Endodermal cell (in vitro differentiated cells): ENCODE data around the gene ATXN10. TPM values are rescaled to one million over a fixed set of nuclear protein-coding genes. Genes with fewer than 3 reads are reported as not detected.
A peak's percentile ranks its signal among the peaks of the same experiment; 100 is the strongest.

ENCODE experiments used
- DNase-seq: peaks from one replicate; pipeline ENCODE4 v3.0.0-alpha.2; 2017
- H3K27ac ChIP-seq: 2 replicates; pipeline ENCODE4 v1.5.1; 2013; ENCODE audit warnings: mild to moderate bottlenecking, low read depth, low read length, moderate library complexity
- H3K27me3 ChIP-seq: 2 replicates; pipeline ENCODE4 v1.6.1; 2013; ENCODE audit warnings: mild to moderate bottlenecking, low read length, moderate library complexity; ENCODE audit not compliant: insufficient read depth, control insufficient read depth, poor library complexity, severe bottlenecking
- H3K36me3 ChIP-seq: 2 replicates; pipeline ENCODE4 v1.7.0; 2013; ENCODE audit warnings: mild to moderate bottlenecking, low read length, moderate library complexity; ENCODE audit not compliant: control insufficient read depth, insufficient read depth
- H3K4me1 ChIP-seq: one replicate; pipeline ENCODE4 v1.7.0; 2013; ENCODE audit warnings: low read length; ENCODE audit not compliant: control insufficient read depth, insufficient read depth
- H3K4me3 ChIP-seq: 2 replicates; pipeline ENCODE4 v1.5.1; 2013; ENCODE audit warnings: mild to moderate bottlenecking, low read length, moderate library complexity
- H3K9ac ChIP-seq: 2 replicates; pipeline ENCODE4 v1.6.1; 2013; ENCODE audit warnings: mild to moderate bottlenecking, low read length, moderate library complexity; ENCODE audit not compliant: poor library complexity, severe bottlenecking; ENCODE audit errors: extremely low read depth
- H3K9me3 ChIP-seq: 2 replicates; pipeline ENCODE4 v1.6.1; 2013; ENCODE audit warnings: mild to moderate bottlenecking, low read length, moderate library complexity; ENCODE audit not compliant: control insufficient read depth
- H3K27ac Mint-ChIP-seq: 2 replicates; pipeline ENCODE4 v1.8.0; 2020; ENCODE audit warnings: mixed read lengths
- H3K27me3 Mint-ChIP-seq: 2 replicates; pipeline ENCODE4 v1.8.0; 2021; ENCODE audit warnings: mild to moderate bottlenecking, mixed read lengths; ENCODE audit not compliant: insufficient read depth
- H3K36me3 Mint-ChIP-seq: 2 replicates; pipeline ENCODE4 v1.8.0; 2020; ENCODE audit warnings: low read depth, mixed read lengths
- H3K4me1 Mint-ChIP-seq: 2 replicates; pipeline ENCODE4 v1.8.0; 2020; ENCODE audit warnings: mixed read lengths
- H3K4me3 Mint-ChIP-seq: 2 replicates; pipeline ENCODE4 v1.8.0; 2020; ENCODE audit warnings: mild to moderate bottlenecking, moderate library complexity, mixed read lengths
- H3K9me3 Mint-ChIP-seq: 2 replicates; pipeline ENCODE4 v1.8.0; 2020; ENCODE audit warnings: mild to moderate bottlenecking, mixed read lengths
- CTCF ChIP-seq: fragments of 200-600 bp; sonication (generic); conservative IDR thresholded peaks from 2 replicates; pipeline ENCODE4 v1.5.0; 2021; ENCODE audit warnings: antibody characterized with exemption, mild to moderate bottlenecking
- WGBS, 2 experiments: methylation state at CpG; one replicate each; pipeline versions ENCODE4 v1.1.5 to v1.1.7; 2013; ENCODE audit warnings: missing lambda C conversion rate in 2 of 2, mixed read lengths in 1 of 2; ENCODE audit not compliant: insufficient coverage in 1 of 2, insufficient read length in 1 of 2; 5-methylcytosine and 5-hydroxymethylcytosine counted together
- total RNA-seq, 2 donors: library from RNA; stranded (reverse); fragmentation: NEBNext Ultra II Directional in 1 of 2; extraction: Animal tissue kit (Norgen Biotek cat#: 25700) in 1 of 2; gene quantifications; 2 replicates in 1 of 2; 3 replicates in 1 of 2; pipeline ENCODE4 v1.2.1, GENCODE V29; 2021

The ATXN10 gene
- total RNA-seq, 2 donors from 2014 or later: 223 to 266 TPM

- Mint-ChIP-seq H3K27ac (no peak overlapping the region), H3K36me3 (no peaks in the 10 kb centered on the region), H3K27me3 (no peaks in the 10 kb centered on the region), H3K4me3 (no peak overlapping the region), H3K4me1 (no peaks in the 10 kb centered on the region), H3K9me3 (no peaks in the 10 kb centered on the region)
- H3K4me3 ChIP-seq: no peak overlapping the region
- no peak for TF ChIP-seq CTCF
- WGBS, 2 experiments: 94 to 95% methylated on average over 22 to 27 of the region's 27 CpGs
- H3K9ac ChIP-seq: no peak overlapping the region
- DNase-seq: peak; percentile 42
- H3K27me3 ChIP-seq: peaks cover 19% of the 10 kb centered on the region
- no peaks in the 10 kb centered on the region for H3K4me1 ChIP-seq
- H3K9me3 ChIP-seq: no peaks in the 10 kb centered on the region
- peak overlapping the region; percentile 17 for H3K27ac ChIP-seq
- no peaks in the 10 kb centered on the region for H3K36me3 ChIP-seq
Observed at GRCh38 chr22:45884201-45885062, 212.8 kb downstream of the ATXN10 start.

DNA sequence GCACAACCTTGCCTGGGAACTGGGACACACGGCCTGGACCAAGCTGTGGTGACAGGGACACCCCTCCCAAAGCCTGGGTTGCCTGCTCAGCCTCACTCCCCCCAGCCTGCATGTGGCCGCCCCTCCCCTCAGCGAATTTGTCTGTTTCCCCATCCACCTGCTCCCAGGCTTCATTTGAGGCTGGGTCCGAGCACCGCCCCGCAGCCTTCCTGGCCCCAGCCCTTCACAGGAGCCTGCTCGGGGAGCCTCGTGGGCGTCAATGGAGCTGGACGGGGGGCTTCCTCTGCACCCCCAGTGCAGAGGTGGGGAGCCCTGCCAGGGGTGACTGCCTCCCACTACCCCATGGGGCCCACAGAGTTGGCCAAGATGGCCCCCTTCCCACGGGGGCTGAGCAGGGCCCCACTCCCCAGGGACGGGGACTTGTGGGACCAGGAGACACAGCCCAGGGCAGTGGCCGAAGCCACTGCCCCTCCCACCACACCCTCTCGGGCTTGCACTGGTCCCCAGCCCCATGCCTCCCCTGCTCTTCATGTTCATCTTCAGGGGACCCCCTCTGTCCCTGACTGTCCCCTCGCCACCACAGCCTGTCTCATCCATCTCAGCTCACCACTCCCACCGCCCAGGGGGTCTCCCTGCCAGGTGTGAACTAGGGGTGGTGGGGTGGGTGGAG, 213.7 kb downstream of the ATXN10 start:
- H3K27ac ChIP-seq: peak overlapping the region; percentile 76
- peaks cover 12% of the 10 kb centered on the region for H3K27me3 ChIP-seq
- no peak for TF ChIP-seq CTCF
- no peak overlapping the region for H3K4me3 ChIP-seq
- H3K9me3 ChIP-seq: no peaks in the 10 kb centered on the region
- 91 to 95% methylated on average over 6 to 15 of the region's 16 CpGs for WGBS, 2 experiments
- H3K9me3 Mint-ChIP-seq: no peaks in the 10 kb centered on the region
- no peaks in the 10 kb centered on the region for H3K4me1 Mint-ChIP-seq
- H3K4me1 ChIP-seq: no peaks in the 10 kb centered on the region
- no peaks in the 10 kb centered on the region for H3K36me3 Mint-ChIP-seq
- H3K4me3 Mint-ChIP-seq: no peak overlapping the region
- no peaks in the 10 kb centered on the region for H3K36me3 ChIP-seq
- DNase-seq: peak; percentile 40
- no peaks in the 10 kb centered on the region for H3K27me3 Mint-ChIP-seq
- H3K27ac Mint-ChIP-seq: no peak overlapping the region
- no peak overlapping the region for H3K9ac ChIP-seq

DNA sequence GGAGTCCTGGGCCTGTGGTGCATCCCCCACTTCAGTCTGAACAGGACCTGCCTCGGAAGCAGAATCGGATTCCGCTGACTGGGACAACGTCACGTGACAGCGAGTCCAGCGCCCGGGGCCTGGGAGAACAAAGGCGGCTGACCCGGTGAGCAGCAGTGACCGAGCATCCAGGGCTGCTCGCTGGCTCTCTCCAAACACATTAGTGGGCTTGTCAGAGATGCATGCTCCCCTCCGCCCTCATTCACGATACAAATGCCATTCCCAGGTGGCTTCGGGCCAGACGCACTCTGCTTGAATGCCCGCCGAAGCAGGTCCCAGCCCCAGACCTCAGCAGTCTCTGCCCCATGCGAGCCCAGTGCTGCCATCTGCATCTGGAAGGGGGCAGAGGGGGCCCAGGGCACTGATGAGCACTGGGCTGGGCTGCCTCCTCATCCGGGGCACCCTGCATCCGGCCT, 214.3 kb downstream of the ATXN10 start:
- Mint-ChIP-seq H3K4me3 (no peak overlapping the region), H3K27ac (no peak overlapping the region), H3K9me3 (no peaks in the 10 kb centered on the region), H3K36me3 (no peaks in the 10 kb centered on the region), H3K27me3 (no peaks in the 10 kb centered on the region), H3K4me1 (no peaks in the 10 kb centered on the region)
- no peaks in the 10 kb centered on the region for H3K4me1 ChIP-seq
- no peaks in the 10 kb centered on the region for H3K36me3 ChIP-seq
- H3K27me3 ChIP-seq: peaks cover 6% of the 10 kb centered on the region
- 93% methylated on average over 15 to 21 of the region's 21 CpGs for WGBS, 2 experiments
- H3K4me3 ChIP-seq: no peak overlapping the region
- peak overlapping the region; percentile 76 for H3K27ac ChIP-seq
- TF ChIP-seq CTCF: no peak
- peak; percentile 47 for DNase-seq
- H3K9ac ChIP-seq: no peak overlapping the region
- no peaks in the 10 kb centered on the region for H3K9me3 ChIP-seq
